Fibroblast of the aortic adventitia (primary cell): ENCODE results near the gene CYP1B1. TPM values are rescaled to one million over a fixed set of nuclear protein-coding genes. Genes with fewer than 3 reads are reported as not detected.
A peak's percentile ranks its signal among the peaks of the same experiment; 100 is the strongest.

Experiments used
- DNase-seq: peaks from one replicate; pipeline ENCODE4 v3.0.0-alpha.2; 2010; ENCODE audit warnings: low read depth
- H3K4me3 ChIP-seq: 2 replicates; pipeline ENCODE4 v1.5.1; 2011; ENCODE audit warnings: low read depth, mild to moderate bottlenecking, control low read depth, low read length, moderate library complexity
- CTCF ChIP-seq: IDR thresholded peaks from 2 replicates; pipeline ENCODE4 v1.5.1; 2011; ENCODE audit warnings: mild to moderate bottlenecking, low read length, control low read depth, inconsistent platforms; ENCODE audit not compliant: insufficient read depth
- total RNA-seq: library from RNA; depleted of rRNA; stranded (reverse); fragments of >200 nt; gene quantifications from 2 replicates; pipeline ENCODE4 v1.2.3, GENCODE V29; 2012; ENCODE audit warnings: low replicate concordance

Gene CYP1B1
- 146 and 199 TPM in 2 replicates for total RNA-seq

- DNase-seq = no peak
- peak within 1 kb of the TSS; percentile 70 for H3K4me3 ChIP-seq
- no peak for TF ChIP-seq CTCF
These were observed at the start of gene CYP1B1 for GRCh38 chr2:38075507-38076151. CYP1B1 (minus strand) TSS chr2:38076151; CDS start chr2:38075388, 763 bp downstream.

GRCh38 chr2:38125007-38125406, 49.1 kb upstream of the CYP1B1 start:
- DNase-seq = no peak
- TF ChIP-seq CTCF = no peak
- no peak overlapping the region for H3K4me3 ChIP-seq

- DNase-seq = no peak
- no peak overlapping the region for H3K4me3 ChIP-seq
- TF ChIP-seq CTCF = no peak
These were observed 48.0 kb upstream of the CYP1B1 start for GRCh38 chr2:38123911-38124310.

- DNase-seq = peak; percentile 80
- H3K4me3 ChIP-seq = no peak overlapping the region
- no peak for TF ChIP-seq CTCF
These were observed 46.4 kb upstream of the CYP1B1 start for GRCh38 chr2:38122344-38122743.

GRCh38 chr2:38121481-38121880, 45.5 kb upstream of the CYP1B1 start:
- H3K4me3 ChIP-seq = no peak overlapping the region
- no peak for TF ChIP-seq CTCF
- DNase-seq = no peak

- DNase-seq = no peak
- no peak for TF ChIP-seq CTCF
- no peak overlapping the region for H3K4me3 ChIP-seq
These were observed 44.9 kb upstream of the CYP1B1 start for GRCh38 chr2:38120829-38121228.

- H3K4me3 ChIP-seq = no peak overlapping the region
- TF ChIP-seq CTCF = no peak
- DNase-seq = no peak
These were observed 44.3 kb upstream of the CYP1B1 start for GRCh38 chr2:38120264-38120592.
